ENCODE data around the gene MAP7D3. TPM values are rescaled to one million over a fixed set of nuclear protein-coding genes. Genes with fewer than 3 reads are reported as not detected.
"Not testable (repeated sequence)": the region's sequence is repeated elsewhere in the genome, so short reads cannot be mapped to it uniquely, and the experiment has no call there.

Gene MAP7D3
- total RNA-seq, 1 experiment from 2014 or later, result 17.7 TPM

- DNase-seq (ENCODE audit: low read depth), result no peak
These were observed 4.3 kb upstream of the MAP7D3 start for GRCh38 chrX:136255541-136255940.

GRCh38 chrX:136250191-136251040, 784 bp downstream of the MAP7D3 start:
- no peak for DNase-seq (ENCODE audit: low read depth)

GRCh38 chrX:136246201-136246600, 5.0 kb downstream of the MAP7D3 start:
- no peak for DNase-seq (ENCODE audit: low read depth)

GRCh38 chrX:136237849-136238248, 13.4 kb downstream of the MAP7D3 start:
- not testable (repeated sequence) for DNase-seq (ENCODE audit: low read depth)

- DNase-seq (ENCODE audit: low read depth), result no peak
These were observed 14.1 kb downstream of the MAP7D3 start for GRCh38 chrX:136237074-136237473.

- no peak for DNase-seq (ENCODE audit: low read depth)
These were observed 22.4 kb downstream of the MAP7D3 start for GRCh38 chrX:136228839-136229207.

- DNase-seq (ENCODE audit: low read depth), result peak; percentile 15
These were observed 23.0 kb downstream of the MAP7D3 start for GRCh38 chrX:136227948-136228838.

- no peak for DNase-seq (ENCODE audit: low read depth)
These were observed 24.1 kb downstream of the MAP7D3 start for GRCh38 chrX:136227074-136227473.

- DNase-seq (ENCODE audit: low read depth), result no peak
These were observed 29.2 kb downstream of the MAP7D3 start for GRCh38 chrX:136221851-136222513.

- DNase-seq (ENCODE audit: low read depth), result no peak
These were observed 30.2 kb downstream of the MAP7D3 start for GRCh38 chrX:136220951-136221350.

GRCh38 chrX:136220540-136220939, 30.7 kb downstream of the MAP7D3 start:
- DNase-seq (ENCODE audit: low read depth), result no peak

GRCh38 chrX:136219893-136220292, 31.3 kb downstream of the MAP7D3 start:
- no peak for DNase-seq (ENCODE audit: low read depth)

GRCh38 chrX:136215559-136215958, 35.6 kb downstream of the MAP7D3 start:
- no peak for DNase-seq (ENCODE audit: low read depth)

- DNase-seq (ENCODE audit: low read depth), result peak; percentile 70
These were observed 36.6 kb downstream of the MAP7D3 start for GRCh38 chrX:136214551-136214950.

GRCh38 chrX:136212557-136213111, 38.6 kb downstream of the MAP7D3 start:
- no peak for DNase-seq (ENCODE audit: low read depth)

- DNase-seq (ENCODE audit: low read depth), result no peak
These were observed 39.2 kb downstream of the MAP7D3 start for GRCh38 chrX:136211766-136212556.

- DNase-seq (ENCODE audit: low read depth), result no peak
These were observed 40.4 kb downstream of the MAP7D3 start for GRCh38 chrX:136210806-136211205.

GRCh38 chrX:136210243-136210642, 41.0 kb downstream of the MAP7D3 start:
- no peak for DNase-seq (ENCODE audit: low read depth)

GRCh38 chrX:136209751-136210150, 41.4 kb downstream of the MAP7D3 start:
- no peak for DNase-seq (ENCODE audit: low read depth)

- peak; percentile 40 for DNase-seq (ENCODE audit: low read depth)
These were observed 42.0 kb downstream of the MAP7D3 start for GRCh38 chrX:136209016-136209738.

All from Daoy (cell line).